GM12801 (cell line): ENCODE results near the gene CPAMD8.

Experiments used
- TF ChIP-seq, protein P1 (sequence below): IDR thresholded peaks from one replicate; pipeline ENCODE4 v1.5.1; 2011; ENCODE audit warnings: control low read depth; ENCODE audit not compliant: insufficient read length; ENCODE audit errors: extremely low read depth

CPAMD8 gene

DNA sequence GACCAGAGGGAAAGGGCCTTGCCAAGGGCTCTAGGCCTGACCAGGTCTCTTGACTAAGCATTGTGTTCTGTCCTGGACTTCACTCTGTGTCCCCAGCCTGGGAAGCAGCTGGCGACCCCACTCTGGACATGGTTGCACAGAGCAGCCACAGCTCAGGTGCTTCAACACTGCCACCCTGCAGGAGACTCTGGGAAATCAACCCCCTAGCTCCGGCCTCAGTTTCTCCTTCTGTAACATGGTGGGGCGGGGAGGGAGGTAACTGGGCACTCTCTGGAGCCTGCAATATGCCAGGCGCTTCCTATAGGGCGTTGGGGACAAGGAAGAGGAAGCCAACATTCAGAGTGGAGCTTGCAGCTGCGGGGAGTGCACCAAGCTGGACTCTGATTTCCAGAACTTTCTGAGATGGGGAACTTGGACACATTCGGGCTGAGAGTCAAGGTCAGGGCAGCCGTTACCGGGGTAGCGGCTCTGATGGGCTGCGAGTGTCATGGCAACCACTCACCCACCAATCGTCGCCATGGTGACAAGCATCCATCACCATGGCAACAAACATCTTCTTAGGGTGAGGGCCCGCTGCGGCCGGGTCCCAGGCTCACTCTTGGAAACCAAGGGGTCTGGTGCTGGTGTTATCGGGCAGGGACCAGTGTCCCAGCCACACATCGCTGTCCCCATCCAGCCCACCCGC lies 125.0 kb downstream of the CPAMD8 start:
- TF ChIP-seq, protein P1, sequence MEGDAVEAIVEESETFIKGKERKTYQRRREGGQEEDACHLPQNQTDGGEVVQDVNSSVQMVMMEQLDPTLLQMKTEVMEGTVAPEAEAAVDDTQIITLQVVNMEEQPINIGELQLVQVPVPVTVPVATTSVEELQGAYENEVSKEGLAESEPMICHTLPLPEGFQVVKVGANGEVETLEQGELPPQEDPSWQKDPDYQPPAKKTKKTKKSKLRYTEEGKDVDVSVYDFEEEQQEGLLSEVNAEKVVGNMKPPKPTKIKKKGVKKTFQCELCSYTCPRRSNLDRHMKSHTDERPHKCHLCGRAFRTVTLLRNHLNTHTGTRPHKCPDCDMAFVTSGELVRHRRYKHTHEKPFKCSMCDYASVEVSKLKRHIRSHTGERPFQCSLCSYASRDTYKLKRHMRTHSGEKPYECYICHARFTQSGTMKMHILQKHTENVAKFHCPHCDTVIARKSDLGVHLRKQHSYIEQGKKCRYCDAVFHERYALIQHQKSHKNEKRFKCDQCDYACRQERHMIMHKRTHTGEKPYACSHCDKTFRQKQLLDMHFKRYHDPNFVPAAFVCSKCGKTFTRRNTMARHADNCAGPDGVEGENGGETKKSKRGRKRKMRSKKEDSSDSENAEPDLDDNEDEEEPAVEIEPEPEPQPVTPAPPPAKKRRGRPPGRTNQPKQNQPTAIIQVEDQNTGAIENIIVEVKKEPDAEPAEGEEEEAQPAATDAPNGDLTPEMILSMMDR = no peak

DNA sequence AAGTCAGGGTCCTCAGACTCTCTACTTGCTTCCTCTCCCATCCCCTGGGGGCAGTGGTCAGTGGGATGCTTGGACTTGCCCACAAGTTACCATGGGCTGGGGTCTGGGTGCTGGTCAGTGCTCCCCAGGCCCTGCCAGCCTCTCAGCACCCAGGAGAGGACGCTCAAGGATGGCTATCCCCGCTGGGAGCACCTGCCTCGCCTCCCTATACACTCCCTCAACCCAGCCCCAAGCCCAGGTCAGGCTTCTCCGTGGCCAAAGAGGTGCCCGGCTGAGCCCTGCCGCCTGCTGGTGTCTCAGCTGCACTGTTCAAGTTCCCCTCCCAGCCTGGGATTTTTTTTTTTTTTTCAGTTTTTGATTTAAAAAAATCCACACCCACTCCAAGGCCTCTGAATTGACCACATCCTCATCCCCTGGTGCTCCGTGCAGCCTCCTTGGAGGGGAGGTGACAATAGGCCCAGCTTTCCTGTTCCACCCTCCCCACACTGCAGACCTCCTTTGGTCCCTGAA lies 127.0 kb downstream of the CPAMD8 start:
- TF ChIP-seq, protein P1 = no peak

DNA sequence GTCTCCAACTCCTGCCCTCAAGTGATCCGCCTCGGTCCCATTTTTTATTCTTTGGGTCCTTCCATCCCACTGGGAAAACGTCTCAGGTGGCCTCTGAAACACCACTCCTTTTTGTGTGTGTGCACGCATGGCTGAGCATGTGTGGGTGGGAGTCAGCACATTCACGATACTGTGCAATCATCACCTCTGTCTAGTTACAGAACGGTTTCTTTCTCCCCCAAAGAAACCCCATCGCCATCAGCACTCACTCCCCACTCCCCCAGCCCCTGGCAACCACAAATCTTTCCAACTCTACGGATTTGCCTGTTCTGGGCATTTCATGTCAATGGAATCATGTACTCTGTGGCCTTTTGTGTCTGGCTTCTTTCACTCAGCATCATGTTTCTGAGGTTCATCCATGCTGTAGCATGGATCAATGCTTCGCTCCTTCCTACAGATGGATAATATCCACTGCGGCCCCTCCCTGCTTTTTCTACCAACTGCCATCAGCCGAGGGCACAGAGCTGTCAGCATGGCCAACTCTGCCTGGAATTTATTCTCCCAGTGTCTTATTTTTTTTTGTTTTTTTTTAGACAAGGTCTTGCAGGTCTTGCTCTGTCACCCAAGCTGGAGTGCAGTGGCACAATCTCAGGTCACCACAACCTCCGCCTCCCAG lies 128.1 kb downstream of the CPAMD8 start:
- TF ChIP-seq, protein P1 = no peak

DNA sequence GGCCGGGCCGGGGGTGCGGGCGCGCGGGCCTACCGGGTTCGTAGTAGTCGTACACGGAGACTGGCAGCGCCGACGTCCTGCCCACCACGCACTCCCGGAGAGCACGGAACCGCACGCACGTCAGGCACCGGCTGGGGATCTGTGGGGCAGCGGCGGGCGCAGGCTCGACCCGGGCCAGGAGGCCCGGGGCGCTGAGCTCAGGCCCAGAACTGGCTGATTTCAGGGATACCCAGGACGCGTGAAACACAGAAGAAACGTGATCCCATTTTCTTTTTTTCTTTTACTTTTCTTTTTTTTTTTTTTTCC lies 128.8 kb downstream of the CPAMD8 start:
- TF ChIP-seq, protein P1 = no peak

DNA sequence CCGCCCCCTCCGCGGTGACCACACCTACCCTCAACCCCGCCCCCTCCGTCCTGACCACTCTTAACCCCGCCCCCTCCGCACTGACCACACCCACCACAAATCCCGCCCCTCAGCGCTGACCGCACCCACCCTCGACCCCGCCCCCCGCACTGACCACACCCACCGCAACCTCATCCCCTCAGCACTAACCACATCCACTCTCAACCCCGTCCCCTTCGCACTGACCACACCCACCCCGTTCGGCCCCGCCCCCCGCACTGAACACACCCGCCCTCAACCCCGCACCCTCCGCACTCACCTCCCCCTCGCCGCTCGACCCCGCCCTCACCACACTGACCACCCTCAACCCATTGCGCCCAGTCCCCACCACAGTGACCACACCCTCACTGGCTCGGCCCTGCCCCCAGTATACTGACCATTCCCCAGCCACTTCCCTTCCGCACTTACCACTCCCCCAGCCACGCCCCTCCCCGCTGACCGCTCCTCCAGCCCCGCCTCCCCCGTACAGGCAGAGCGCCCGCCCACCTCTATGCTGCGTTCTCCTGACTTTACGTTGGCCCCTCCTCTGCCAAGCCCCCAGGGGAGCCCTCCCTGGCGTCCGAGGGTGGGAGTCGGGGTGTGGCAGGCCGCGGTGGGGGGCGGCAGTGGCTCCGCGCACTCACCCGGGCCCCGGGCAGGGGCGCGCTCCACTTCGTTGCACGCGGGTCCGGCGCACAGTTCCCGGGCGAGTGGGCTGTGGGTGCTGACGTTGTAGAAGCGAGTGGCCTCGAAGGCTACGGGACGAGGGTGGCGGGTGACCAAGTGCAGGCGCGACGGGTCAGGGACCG lies 129.4 kb downstream of the CPAMD8 start:
- TF ChIP-seq, protein P1 = no peak

DNA sequence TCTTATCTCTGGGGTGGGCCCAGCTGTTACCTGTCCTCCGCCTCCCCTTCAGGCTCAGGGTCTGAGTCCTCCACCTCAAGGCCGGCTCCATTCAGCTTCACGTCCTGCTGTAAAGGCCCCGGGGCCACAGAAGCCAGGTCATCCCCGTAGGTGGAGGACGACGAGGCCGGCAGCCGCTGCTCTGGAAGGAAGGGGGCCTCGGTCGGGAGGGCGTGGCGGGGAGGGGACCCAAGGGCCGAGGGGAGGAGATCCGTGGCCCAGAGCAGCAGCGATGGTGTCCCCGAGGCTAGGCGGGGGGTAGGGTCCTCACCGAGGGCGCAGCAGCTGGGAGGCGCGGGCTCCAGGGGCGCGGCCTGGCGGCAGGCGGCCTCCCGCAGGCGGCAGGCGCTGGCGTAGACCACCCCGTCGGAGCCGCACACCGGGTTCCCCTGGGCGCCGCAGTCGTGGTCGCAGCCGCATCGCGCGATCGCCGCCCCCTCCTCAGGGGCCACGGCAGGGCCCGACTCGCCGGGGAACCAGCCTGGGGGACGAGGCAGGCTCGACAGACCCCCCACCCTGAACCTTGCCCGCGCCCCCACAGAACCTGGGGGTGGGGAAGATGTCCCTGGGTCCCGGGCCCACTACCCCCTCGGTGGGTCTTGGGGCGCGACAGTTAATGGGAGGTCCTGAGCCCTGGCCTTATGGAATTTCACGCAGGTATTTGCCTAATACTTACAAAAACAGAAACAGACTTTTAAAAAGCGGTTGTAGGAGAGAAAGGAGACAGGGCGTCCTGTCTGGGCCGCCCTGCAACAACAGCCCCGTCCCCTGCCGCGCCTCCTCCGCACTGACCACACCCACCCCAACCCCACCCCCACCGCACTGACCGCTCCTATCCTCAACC lies 130.2 kb downstream of the CPAMD8 start:
- TF ChIP-seq, protein P1 = no peak
